Thoracic aorta (tissue), 2 donors: ENCODE results near the gene INPP5D. TPM values are rescaled to one million over a fixed set of nuclear protein-coding genes. Genes with fewer than 3 reads are reported as not detected.

Experiments used
- ATAC-seq: fragments of 150-250 bp; one replicate; pipeline ENCODE4 v1.8.0; 2017; ENCODE audit warnings: low read depth; ENCODE audit not compliant: insufficient number of reproducible peaks, low FRiP score
- DNase-seq: peaks from one replicate; pipeline ENCODE4 v3.0.0-alpha.2; 2020; ENCODE audit warnings: low spot score
- H3K27ac ChIP-seq, 2 donors: fragments of 200-600 bp; sonication (generic); 1 replicate in 1 of 2; 2 replicates in 1 of 2; pipeline ENCODE4 v1.5.1; 2016; ENCODE audit warnings: mild to moderate bottlenecking in 2 of 2, moderate library complexity in 2 of 2
- H3K27me3 ChIP-seq: fragments of 200-600 bp; sonication (generic); replicated peaks from 2 replicates; pipeline ENCODE4 v1.6.0; 2016; ENCODE audit warnings: mild to moderate bottlenecking; ENCODE audit not compliant: insufficient read depth
- H3K36me3 ChIP-seq: fragments of 200-600 bp; sonication (generic); one replicate; pipeline ENCODE4 v1.5.1; 2016
- H3K4me1 ChIP-seq, 2 donors: fragments of 200-600 bp; sonication (generic); 1 replicate in 1 of 2; 2 replicates in 1 of 2; pipeline versions ENCODE4 v1.5.1 to v1.6.0; 2016; ENCODE audit warnings: low read depth in 2 of 2, mild to moderate bottlenecking in 1 of 2; ENCODE audit not compliant: control insufficient read depth in 1 of 2
- H3K4me3 ChIP-seq: fragments of 200-600 bp; sonication (generic); 2 replicates; pipeline ENCODE4 v1.5.1; 2016; ENCODE audit warnings: mild to moderate bottlenecking
- H3K9me3 ChIP-seq: fragments of 200-600 bp; sonication (generic); 2 replicates; pipeline ENCODE4 v1.5.1; 2016
- total RNA-seq, 2 donors: library from RNA; depleted of rRNA; stranded (reverse); fragments of >200 nt; gene quantifications; one replicate each; pipeline versions ENCODE4 v1.1.0 to v1.2.3, GENCODE V29; 2016
- TF ChIP-seq, protein P1 (sequence below): fragments of 200-600 bp; sonication (generic); IDR thresholded peaks from one replicate; pipeline ENCODE4 v1.5.1; 2019; ENCODE audit warnings: antibody characterized with exemption

Gene INPP5D
- total RNA-seq, 2 donors from 2014 or later: 24.2 to 49.7 TPM

DNA sequence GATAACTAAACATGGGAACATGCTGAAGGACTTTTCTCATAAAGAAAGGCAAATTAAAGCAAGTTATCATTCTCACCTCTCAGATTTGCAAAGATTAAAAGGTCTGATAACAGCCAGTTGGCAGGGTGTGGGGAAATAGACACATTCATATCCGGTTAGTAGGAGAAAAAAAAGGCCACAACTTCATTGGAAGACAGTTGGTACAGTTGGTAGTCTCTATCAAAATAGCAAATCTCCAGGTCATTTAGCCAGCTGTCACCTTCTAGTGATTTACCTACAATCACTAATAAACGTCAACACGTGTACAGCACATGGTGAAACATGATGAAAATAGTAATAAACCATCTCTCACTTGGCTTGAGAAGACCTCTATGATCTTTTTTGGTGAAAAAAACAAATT, 16.6 kb downstream of the INPP5D start:
- DNase-seq: no peak
- Histone ChIP-seq H3K4me3 (no peak overlapping the region), H3K4me1 (no peaks in the 10 kb centered on the region), H3K27ac (peak overlapping the region in 1 of 2 donors; percentile 11), H3K36me3 (no peaks in the 10 kb centered on the region), H3K27me3 (no peaks in the 10 kb centered on the region), H3K9me3 (no peaks in the 10 kb centered on the region)
- TF ChIP-seq, protein P1, sequence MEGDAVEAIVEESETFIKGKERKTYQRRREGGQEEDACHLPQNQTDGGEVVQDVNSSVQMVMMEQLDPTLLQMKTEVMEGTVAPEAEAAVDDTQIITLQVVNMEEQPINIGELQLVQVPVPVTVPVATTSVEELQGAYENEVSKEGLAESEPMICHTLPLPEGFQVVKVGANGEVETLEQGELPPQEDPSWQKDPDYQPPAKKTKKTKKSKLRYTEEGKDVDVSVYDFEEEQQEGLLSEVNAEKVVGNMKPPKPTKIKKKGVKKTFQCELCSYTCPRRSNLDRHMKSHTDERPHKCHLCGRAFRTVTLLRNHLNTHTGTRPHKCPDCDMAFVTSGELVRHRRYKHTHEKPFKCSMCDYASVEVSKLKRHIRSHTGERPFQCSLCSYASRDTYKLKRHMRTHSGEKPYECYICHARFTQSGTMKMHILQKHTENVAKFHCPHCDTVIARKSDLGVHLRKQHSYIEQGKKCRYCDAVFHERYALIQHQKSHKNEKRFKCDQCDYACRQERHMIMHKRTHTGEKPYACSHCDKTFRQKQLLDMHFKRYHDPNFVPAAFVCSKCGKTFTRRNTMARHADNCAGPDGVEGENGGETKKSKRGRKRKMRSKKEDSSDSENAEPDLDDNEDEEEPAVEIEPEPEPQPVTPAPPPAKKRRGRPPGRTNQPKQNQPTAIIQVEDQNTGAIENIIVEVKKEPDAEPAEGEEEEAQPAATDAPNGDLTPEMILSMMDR: no peak
- ATAC-seq: no peak

DNA sequence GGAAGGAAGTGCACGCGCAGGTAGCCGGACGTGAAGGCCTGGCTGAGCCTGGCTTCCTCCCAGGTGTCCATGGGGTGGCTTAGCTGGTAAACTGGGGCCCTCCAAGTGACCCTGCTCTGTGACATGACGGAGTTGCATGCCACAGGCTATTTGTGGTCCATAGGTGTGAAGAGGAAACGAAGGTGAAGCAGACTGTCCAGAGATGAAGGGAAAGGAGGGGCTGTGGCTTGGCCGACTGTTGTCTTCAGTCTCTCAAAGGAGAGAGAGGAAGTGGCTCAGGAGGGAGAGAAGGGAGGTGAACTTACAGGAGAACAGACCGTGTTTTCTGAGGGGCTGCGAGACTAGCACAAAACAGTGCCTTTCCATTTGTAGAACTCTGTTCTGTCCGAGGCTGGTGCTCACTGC, 19.3 kb downstream of the INPP5D start:
- Histone ChIP-seq H3K9me3 (no peaks in the 10 kb centered on the region), H3K27me3 (no peaks in the 10 kb centered on the region), H3K4me3 (no peak overlapping the region), H3K4me1 (peaks cover 0 to 21% of the 10 kb centered on the region in 2 donors), H3K36me3 (no peaks in the 10 kb centered on the region), H3K27ac (no peak overlapping the region)
- DNase-seq (no peak), ATAC-seq (no peak)
- TF ChIP-seq, protein P1: no peak

DNA sequence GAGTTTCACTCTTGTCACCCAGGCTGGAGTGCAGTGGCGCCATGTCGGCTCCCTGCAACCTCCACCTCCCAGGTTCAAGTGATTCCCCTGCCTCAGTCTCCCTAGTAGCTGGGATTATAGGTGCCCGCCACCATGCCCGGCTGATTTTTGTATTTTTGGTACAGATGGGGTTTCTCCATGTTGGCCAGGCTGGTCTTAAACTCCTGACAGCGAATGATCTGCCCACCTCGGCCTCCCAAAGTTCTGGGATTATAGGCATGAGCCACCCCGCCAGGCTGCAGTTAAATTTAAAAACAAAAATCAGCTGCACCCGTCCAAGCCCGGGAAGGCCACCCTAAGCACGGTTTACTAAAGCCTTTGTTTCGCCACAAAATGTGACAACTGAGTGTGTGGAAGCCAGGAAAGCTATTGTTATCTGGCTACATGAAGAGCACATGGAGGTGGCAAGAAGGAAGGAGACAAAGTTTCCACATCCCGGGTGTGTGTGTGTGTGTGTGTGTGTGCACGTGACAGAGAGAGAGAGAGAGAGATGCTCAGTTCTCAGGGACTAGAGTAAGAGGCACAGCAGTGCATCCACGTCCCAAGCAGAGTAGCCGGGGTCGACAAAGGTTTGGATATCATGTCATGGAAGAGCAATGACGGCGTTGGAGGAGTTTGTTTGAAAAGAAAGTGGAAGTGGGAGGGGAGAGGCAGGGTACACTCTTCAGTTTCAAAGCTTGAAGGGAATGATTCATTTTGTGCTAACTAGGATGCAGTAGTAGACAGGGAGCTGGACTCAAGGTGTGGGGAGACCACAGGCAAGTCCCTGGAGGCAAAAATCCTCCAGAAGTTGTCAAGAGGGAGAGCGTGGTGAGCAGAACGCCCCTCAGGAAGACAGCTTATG, 20.1 kb downstream of the INPP5D start:
- H3K27me3 ChIP-seq: no peaks in the 10 kb centered on the region
- H3K27ac ChIP-seq: no peak overlapping the region
- ATAC-seq (no peak), DNase-seq (no peak)
- no peaks in the 10 kb centered on the region for H3K36me3 ChIP-seq
- peaks cover 0 to 21% of the 10 kb centered on the region in 2 donors for H3K4me1 ChIP-seq
- H3K4me3 ChIP-seq: no peak overlapping the region
- no peaks in the 10 kb centered on the region for H3K9me3 ChIP-seq
- TF ChIP-seq, protein P1: no peak

DNA sequence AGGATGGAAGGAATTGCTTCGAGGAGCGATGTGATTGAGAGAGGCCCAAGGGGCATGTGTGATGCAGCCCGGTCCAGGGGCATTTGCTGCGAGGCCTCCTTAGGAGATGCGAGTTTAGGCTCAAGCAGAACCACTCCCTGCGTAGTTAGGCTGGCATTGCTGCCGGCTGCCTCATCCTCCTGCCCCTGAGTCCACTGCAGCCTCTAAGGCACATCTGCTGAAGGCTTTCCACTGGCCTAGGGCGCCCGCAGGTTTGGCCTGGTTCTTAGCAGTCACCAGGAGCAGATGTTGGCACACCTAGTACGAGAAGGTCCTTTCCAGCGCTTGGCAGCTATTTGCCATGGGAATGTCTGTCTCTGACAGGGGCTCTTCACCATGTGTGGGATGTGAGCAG, 20.7 kb downstream of the INPP5D start:
- DNase-seq: no peak
- no peak for ATAC-seq
- Histone ChIP-seq H3K27me3 (no peaks in the 10 kb centered on the region), H3K9me3 (no peaks in the 10 kb centered on the region), H3K36me3 (no peaks in the 10 kb centered on the region), H3K4me3 (no peak overlapping the region), H3K27ac (no peak overlapping the region), H3K4me1 (peaks cover 0 to 25% of the 10 kb centered on the region in 2 donors)
- TF ChIP-seq, protein P1: no peak

DNA sequence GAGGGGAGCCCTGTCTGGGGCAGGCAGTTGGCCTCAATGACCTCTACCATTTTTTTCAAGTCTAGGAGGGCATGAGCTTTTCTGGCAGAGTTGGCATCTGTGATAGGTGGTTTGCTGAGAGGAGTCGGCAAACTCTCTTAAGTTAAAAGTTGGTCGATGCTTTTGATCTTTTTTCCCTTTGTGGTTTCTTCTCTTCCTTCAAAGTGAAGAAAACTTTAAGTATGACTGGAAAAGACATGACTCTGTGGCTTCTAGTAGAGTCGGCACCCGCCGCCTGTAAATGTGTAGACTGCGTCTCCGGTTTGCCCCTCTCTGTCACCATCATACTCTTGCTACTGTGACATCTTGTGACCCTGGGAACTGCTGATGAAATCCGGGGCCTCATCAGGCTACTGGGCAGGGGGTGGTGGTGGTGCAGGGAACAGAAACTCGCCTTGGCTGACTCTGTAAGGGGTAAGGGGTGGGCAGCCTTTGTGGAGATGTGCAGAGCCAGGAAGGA, 21.1 kb downstream of the INPP5D start:
- Histone ChIP-seq H3K27ac (no peak overlapping the region), H3K4me3 (no peak overlapping the region), H3K9me3 (no peaks in the 10 kb centered on the region), H3K36me3 (no peaks in the 10 kb centered on the region), H3K4me1 (peaks cover 0 to 26% of the 10 kb centered on the region in 2 donors), H3K27me3 (no peaks in the 10 kb centered on the region)
- TF ChIP-seq, protein P1: no peak
- ATAC-seq (no peak), DNase-seq (no peak)
